C1 segment of cervical spinal cord (tissue), 14 donors: ENCODE data around the gene MOSPD3.

Source experiments
- DNase-seq, 14 donors: peaks; one replicate each; lab custom pipeline; 2025; lab: John Stamatoyannopoulos, UW

The MOSPD3 gene

DNA sequence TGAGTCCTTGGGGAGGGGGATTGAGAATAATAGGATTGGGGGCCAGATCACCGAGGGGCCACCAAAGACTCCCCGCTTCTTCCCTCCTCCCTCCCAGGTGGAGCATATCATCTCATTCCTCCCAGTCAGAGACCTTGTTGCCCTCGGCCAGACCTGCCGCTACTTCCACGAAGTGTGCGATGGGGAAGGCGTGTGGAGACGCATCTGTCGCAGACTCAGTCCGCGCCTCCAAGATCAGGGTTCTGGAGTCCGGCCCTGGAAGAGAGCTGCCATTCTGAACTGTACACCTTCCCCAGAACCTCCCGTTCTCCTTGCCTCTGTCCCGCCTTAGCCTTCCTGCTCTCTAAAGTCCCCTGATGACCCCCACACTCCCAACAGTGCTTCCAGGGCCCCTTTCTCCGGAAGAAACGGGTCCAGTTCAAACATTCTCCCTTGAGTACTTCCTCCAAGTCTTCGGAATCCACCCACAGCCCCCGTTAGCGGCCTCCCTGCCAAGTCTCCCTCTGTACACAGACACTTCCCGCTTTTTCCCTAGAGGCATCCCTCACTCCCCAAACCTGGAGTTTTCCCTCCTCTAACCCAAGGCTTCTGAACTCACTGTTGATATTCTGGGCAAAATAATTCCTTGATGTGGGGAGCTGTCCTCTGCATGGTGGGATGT is 22.1 kb upstream of the MOSPD3 start:
- no peak for DNase-seq

DNA sequence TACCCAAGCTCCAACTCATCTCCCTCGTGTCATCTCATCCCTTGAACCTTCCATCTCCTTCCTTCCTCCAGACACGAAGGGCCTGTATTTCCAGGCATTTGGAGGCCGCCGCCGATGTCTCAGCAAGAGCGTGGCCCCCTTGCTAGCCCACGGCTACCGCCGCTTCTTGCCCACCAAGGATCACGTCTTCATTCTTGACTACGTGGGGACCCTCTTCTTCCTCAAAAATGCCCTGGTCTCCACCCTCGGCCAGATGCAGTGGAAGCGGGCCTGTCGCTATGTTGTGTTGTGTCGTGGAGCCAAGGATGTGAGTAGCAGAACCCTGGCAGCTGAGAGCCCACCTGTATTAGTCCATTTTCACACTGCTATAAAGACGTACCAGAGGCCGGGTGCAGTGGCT is 20.7 kb upstream of the MOSPD3 start:
- DNase-seq, result no peak

- no peak for DNase-seq
These were observed 17.2 kb upstream of the MOSPD3 start for GRCh38 chr7:100595188-100595587.

- DNase-seq, result no peak
These were observed 13.9 kb upstream of the MOSPD3 start for GRCh38 chr7:100598425-100598824.

- DNase-seq, result no peak
These were observed 12.2 kb upstream of the MOSPD3 start for GRCh38 chr7:100599911-100600729.

GRCh38 chr7:100600730-100601038 is 11.7 kb upstream of the MOSPD3 start:
- DNase-seq, result no peak

GRCh38 chr7:100602889-100603725 is 9.2 kb upstream of the MOSPD3 start:
- no peak for DNase-seq

DNA sequence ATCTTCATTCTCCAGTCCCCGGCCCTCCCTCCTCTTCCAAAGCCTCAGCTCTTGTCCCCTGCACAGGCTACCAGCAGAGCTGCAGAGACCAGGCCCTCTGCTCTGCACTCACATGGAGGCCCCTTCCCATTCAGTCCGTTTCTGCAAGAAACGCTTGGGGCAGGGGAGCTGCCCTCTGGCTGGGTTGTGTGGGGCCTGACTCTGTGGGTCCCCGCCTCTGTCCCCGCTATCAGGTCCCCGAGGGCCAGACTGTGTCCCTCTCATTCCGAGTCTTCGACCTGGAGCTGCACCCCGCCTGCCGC is 8.7 kb upstream of the MOSPD3 start:
- DNase-seq, result no peak

DNA sequence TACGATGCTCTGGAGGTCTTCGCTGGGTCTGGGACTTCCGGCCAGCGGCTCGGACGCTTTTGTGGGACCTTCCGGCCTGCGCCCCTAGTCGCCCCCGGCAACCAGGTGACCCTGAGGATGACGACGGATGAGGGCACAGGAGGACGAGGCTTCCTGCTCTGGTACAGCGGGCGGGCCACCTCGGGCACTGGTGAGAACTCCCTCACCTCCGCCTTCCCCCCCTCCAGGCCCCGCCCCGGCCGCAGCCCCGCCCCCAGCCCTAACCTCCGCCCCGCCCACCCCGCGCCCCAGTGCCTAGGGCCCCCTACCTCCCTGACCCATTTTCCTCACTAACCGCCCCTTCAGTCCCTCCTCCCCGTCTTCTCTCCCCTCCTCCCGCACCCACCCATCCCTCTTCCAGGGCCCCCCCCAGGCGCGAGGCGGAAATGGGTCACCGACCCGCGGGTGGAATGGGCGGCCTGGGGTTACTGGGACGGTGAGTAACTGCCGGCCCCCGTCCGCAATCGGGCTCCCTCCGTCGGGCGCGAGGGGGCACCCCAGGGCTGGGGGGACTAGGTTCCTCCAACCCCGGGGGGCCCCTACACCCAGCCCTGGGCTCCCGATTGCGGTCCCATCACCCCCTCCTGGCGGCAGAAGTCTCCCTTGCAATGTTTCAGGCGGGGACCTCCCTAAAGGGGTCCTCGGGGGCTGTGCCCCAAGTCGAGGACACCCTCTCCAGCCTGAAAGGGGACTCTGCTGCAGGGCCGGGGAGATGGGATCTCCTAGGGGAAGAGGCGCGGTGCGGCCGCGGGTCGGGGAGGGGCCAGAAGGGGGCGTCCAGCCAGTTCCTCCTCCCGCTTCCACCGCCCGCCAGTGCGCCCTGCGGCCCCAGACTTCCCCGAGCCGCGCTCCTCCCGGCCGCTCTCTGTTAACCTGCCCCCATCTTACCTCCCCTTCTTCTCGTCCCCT is 8.0 kb upstream of the MOSPD3 start:
- DNase-seq, result peak in 11 of 14 donors; percentile 7 to 65 (median 40)

- peak in 2 of 14 donors; percentile 22 to 43 for DNase-seq
These were observed 7.1 kb upstream of the MOSPD3 start for GRCh38 chr7:100604976-100605911.

DNA sequence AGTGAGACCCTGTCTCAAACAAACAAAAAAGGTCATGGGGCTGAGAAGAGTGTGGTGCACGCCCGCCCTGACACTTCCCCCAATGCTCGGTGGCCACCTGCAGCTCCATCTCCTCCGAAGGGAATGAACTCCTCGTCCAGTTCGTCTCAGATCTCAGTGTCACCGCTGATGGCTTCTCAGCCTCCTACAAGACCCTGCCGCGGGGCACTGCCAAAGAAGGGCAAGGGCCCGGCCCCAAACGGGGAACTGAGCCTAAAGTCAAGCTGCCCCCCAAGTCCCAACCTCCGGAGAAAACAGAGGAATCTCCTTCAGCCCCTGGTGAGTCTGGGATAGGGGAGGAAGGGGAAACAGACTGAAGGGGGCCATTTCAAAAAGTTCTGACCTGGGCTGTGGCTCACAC is 6.0 kb upstream of the MOSPD3 start:
- no peak for DNase-seq

- DNase-seq, result no peak
These were observed 5.2 kb upstream of the MOSPD3 start for GRCh38 chr7:100607111-100607510.

DNA sequence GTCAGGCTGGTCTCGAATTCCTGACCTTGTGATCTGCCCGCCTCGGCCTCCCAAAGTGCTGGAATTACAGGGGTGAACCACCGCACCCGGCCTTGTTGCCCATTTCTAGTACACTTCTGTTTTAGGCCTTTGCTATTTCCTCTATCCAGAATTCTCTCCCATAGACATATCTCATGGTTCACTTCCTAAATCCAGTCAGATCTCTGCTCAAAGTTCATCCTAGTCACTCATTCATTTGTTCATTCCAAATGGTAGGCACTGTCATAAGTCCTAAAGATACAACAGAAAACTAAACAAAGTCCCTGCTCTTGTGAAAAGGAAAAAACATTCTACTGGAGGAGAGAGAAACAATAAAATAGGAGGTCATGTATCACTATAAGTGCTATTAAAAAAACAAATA is 2.4 kb upstream of the MOSPD3 start:
- DNase-seq, result no peak

GRCh38 chr7:100612730-100613390 is 520 bp downstream of the MOSPD3 start:
- peak in 2 of 14 donors; percentile 34 to 42 for DNase-seq

DNA sequence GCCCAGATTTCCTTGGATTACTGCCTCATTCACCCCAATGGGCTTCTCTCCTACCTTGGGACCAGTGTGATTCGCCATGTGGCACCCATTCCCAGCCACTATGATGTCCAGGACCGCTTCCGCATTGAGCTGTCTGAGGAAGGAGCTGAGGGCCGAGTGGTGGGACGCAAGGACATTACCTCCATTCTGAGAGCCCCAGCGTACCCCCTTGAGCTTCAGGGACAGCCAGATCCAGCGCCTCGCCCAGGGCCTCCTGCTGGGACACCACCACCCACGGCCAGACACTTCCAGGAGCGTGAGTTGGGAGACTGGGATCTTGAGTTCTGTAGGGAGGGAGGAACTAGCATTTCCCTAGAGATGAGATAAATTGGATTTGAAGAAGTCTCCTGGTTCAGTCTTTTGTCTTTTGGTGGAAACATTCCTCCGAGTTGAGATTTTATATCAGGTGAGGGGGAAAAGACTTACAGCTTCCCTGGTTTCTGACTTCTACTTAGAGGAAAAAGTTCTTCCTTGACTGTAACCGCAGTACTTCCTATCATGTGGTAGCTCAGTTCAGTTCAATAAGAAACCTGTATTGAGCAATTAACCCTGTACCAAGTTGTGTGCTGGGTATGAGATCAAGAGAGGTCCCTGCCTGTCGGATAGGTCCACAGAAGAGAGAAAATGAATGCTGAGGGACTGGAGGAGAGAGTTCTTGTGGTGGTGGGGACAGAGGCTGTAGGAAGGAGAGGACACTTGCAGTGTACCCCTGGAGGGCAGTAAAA is 1.3 kb downstream of the MOSPD3 start:
- DNase-seq, result no peak

DNA sequence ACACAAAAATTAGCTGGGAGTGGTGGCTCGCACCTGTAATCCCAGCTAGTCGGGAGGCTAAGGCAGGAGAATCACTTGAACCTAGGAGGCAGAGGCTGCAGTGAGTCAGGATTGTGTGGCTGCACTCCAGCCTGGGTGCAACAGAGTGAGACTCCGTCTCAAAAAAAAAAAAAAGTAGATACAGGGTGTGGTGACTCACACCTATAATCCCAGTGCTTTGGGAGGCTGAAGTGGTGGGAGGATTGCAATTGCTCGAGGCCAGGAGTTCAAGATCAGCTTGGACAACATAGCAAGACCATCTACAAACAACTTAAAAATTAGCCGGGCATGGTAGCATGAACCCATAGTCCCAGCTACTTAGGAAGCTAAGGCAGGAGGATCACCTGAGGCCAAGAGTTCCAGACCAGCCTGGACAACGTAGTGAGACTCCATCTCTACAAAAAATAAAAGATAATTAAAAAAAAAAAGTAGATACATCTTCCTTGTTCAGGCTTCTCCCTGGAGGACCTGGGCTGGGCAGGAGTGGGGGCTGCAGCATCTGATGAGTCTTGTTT is 2.0 kb downstream of the MOSPD3 start:
- DNase-seq, result no peak

GRCh38 chr7:100620239-100620638 is 7.9 kb downstream of the MOSPD3 start:
- DNase-seq, result no peak

GRCh38 chr7:100620804-100621203 is 8.5 kb downstream of the MOSPD3 start:
- DNase-seq, result no peak

DNA sequence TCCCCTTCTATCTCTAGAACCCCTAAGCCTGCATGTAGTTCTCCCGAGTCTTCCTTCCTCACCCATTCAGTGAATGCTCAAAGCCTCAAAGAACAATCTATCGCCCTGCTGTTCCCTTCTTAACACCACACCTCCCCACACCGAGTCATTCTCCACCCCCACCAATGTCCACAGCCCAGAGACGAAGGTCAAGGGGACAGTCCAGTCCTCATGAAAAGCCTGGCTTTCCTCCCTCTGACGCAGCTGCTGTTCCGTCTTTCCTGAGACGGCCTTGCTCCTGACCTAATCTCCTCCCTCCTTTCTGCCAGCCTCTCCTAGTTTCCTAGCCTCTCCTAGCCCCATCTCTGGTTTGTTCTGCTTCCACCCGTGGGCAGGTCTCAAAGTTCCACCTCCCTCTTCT is 9.2 kb downstream of the MOSPD3 start:
- DNase-seq, result no peak
